Stimulated activated memory B cell treated with anti-CD40 and anti-IgM and Interleukin-4, amounts not matched to agents 10 μg/mL and 1 μg/mL and 100 μg/mL, for 72 hours (primary cell): ENCODE data around the gene SCP2.
"Not testable (repeated sequence)": the region's sequence is repeated elsewhere in the genome, so short reads cannot be mapped to it uniquely, and the experiment has no call there.

ENCODE experiments used
- ATAC-seq: fragments of 150-1000 bp; cut with Tn5 transposase; 2 replicates; pipeline ENCODE4 v1.10.0; 2021
- H3K27ac Mint-ChIP-seq: one replicate; pipeline ENCODE4 v1.8.0; 2022; ENCODE audit warnings: mild to moderate bottlenecking, mixed read lengths
- H3K27me3 Mint-ChIP-seq: one replicate; pipeline ENCODE4 v1.8.0; 2022; ENCODE audit warnings: mixed read lengths
- H3K36me3 Mint-ChIP-seq: one replicate; pipeline ENCODE4 v1.8.0; 2022; ENCODE audit warnings: mixed read lengths
- H3K4me1 Mint-ChIP-seq: one replicate; pipeline ENCODE4 v1.8.0; 2022; ENCODE audit warnings: mixed read lengths
- H3K4me3 Mint-ChIP-seq: one replicate; pipeline ENCODE4 v1.8.0; 2022; ENCODE audit warnings: mild to moderate bottlenecking, moderate library complexity, mixed read lengths
- H3K9me3 Mint-ChIP-seq: one replicate; pipeline ENCODE4 v1.8.0; 2022; ENCODE audit warnings: mixed read lengths

Gene SCP2

DNA sequence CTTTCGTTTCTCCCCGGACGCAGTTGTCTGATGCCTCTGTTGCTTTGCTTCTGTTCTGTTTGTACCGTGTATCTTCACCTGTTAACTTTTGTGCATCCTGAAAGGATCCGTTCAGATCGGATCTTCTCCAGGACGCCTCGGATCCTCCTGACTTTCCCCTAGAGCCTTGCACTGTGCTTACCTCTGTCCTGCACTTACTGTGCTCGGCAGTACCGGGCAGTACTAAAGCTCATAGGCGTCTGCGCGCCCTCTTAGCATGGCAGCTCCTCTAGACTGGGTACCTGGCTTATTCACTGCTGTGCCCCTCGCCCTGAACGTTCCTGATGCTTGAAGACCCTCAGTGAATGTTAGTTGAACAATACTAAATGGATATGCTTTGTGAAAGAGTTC is 934 bp downstream of the SCP2 start:
- Mint-ChIP-seq H3K4me1 (peaks cover 11% of the 10 kb centered on the region), H3K27ac (peak overlapping the region; percentile 68), H3K4me3 (peak overlapping the region; percentile 79), H3K27me3 (no peaks in the 10 kb centered on the region), H3K36me3 (no peaks in the 10 kb centered on the region), H3K9me3 (no peaks in the 10 kb centered on the region)
- ATAC-seq, result no peak

DNA sequence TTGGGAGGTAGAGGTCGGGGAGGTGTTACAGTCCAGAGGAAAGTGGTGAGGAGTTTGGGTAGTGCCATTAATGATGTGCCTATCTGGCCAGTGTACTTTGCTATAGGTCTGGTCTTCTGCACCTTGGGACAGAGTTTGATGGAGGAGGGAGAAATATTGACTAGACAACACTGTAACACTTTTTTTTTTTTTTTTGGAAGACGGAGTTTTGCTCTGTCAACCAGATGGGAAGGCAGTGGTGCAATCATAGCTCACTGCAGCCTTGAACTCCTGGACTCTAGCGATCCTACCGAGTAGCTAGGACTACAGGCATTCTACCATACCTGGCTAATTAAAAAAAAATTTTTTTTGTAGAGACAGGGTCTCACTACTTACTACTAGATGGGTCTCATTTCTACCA is 1.9 kb downstream of the SCP2 start:
- no peaks in the 10 kb centered on the region for H3K27me3 Mint-ChIP-seq
- no peaks in the 10 kb centered on the region for H3K9me3 Mint-ChIP-seq
- H3K27ac Mint-ChIP-seq, result no peak overlapping the region
- no peak for ATAC-seq
- H3K36me3 Mint-ChIP-seq, result no peaks in the 10 kb centered on the region
- H3K4me1 Mint-ChIP-seq, result peaks cover 11% of the 10 kb centered on the region
- H3K4me3 Mint-ChIP-seq, result no peak overlapping the region

DNA sequence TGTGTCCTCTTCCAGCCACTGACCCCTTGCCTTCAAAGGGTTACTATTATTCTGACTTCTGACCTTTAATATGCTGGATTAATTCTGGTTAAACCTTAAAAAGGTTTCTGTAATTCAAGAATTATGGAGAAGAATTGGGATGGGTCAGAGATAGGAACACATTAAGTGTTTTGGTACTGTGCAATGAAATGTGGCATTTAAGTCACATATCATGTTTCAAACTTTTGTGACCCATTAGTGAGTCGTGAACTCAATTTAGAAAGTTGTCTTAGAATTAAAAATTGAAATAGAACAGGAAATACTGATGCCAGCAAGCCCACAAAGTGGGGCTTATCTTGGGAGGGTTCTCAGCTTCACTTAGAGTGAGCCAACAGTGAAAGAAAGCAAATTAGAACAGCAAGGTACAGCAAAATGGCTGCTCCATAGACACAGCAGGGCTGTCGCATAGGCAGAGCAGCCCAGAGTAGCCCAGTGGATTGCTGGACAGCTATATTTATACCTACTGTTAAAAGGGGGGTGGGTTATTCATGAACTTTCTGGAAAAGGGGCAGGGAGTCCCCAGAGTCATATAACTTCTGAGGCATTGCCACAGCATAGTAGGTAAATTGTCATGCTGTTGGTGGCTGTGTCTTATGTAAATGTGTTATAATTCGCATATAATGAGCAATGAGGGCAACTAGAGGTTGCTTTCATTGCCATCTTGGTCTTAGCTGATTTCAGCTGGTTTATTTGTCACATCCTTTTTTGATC is 10.5 kb downstream of the SCP2 start:
- Mint-ChIP-seq H3K9me3 (no peaks in the 10 kb centered on the region), H3K27ac (no peak overlapping the region), H3K4me3 (no peak overlapping the region), H3K4me1 (peaks cover 6% of the 10 kb centered on the region), H3K36me3 (no peaks in the 10 kb centered on the region), H3K27me3 (no peaks in the 10 kb centered on the region)
- ATAC-seq, result no peak

DNA sequence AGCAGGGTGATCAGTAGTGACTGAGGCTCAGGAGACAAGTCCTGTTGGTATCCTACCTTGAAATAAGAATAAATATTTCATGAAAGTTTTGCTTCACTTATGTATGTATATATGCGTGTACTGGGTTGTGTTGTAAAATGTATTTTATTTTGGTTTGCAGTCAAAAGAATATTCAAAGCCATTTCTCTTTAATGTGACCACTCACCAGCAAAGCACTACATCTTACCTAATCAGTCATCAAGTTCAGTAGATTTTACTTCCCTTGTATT is 11.0 kb downstream of the SCP2 start:
- Mint-ChIP-seq H3K9me3 (no peaks in the 10 kb centered on the region), H3K27ac (no peak overlapping the region), H3K4me1 (peaks cover 6% of the 10 kb centered on the region), H3K27me3 (no peaks in the 10 kb centered on the region), H3K4me3 (no peak overlapping the region), H3K36me3 (no peaks in the 10 kb centered on the region)
- ATAC-seq, result no peak

DNA sequence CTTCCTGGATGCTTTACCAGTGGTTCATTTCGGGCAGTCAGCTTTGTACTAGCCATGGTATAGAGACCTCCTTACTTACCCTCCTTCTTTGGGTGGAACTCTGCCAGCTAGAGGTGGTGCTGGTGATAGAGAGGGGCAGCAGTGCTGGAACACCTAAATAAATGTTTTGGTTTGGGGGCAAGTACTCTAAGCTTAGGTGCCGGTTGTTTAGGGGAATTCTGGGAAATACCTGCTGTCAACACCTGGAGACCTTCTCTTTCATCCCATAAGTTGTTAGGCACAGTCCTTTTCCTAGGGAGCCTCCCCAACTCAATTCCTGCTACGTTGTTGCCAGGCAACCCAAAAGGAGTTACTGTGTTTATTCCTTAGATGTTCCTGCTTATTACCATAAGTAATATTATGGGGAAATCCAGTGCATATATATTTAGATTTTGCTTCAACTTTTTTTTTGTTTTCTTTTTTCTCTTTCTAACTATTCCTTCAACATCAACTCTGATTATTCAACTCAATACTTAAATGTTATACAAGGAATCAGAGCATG is 16.9 kb downstream of the SCP2 start:
- ATAC-seq, result no peak
- Mint-ChIP-seq H3K36me3 (no peaks in the 10 kb centered on the region), H3K4me3 (no peak overlapping the region), H3K9me3 (no peaks in the 10 kb centered on the region), H3K27me3 (no peaks in the 10 kb centered on the region), H3K4me1 (no peaks in the 10 kb centered on the region), H3K27ac (no peak overlapping the region)

DNA sequence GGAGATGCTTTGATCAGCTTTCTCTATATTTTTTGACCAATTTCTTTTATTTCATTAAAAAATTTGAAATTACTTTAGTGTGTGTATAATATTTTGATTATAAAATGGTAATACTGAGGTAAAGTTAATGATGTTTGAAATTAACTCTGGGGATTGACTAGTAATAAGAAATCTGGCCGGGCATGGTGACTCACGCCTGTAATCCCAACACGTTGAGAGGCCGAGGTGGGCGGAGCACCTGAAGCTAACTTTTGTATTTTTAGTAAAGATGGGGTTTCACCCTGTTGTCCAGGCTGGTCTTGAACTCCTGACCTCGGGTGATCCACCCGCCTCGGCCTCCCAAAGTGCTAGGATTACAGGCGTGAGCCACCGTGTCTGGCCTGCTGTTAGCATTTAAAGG is 17.5 kb downstream of the SCP2 start:
- no peaks in the 10 kb centered on the region for H3K27me3 Mint-ChIP-seq
- H3K36me3 Mint-ChIP-seq, result peaks cover 5% of the 10 kb centered on the region
- H3K9me3 Mint-ChIP-seq, result peaks cover 2% of the 10 kb centered on the region
- no peak overlapping the region for H3K27ac Mint-ChIP-seq
- no peak for ATAC-seq
- H3K4me3 Mint-ChIP-seq, result no peak overlapping the region
- H3K4me1 Mint-ChIP-seq, result no peaks in the 10 kb centered on the region

DNA sequence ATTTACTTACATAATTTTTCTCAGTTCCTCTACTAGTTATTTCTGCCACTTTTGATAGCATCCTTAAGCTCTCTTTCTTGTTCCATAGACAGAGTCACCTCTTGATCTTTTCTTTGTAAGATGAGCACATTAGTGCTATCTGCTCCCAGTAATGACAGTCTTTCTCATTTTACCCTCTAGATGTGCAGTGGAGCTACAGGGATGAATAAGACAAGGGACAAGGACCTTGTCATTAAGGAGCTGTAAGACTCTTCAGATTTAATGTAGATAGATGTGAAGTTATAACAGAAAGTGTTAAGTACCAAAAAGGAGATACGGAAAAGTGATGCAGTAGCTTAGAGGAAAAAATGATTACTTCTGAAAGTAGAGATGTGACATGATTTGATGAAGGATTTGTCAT is 20.4 kb downstream of the SCP2 start:
- H3K36me3 Mint-ChIP-seq, result peaks cover 7% of the 10 kb centered on the region
- H3K27me3 Mint-ChIP-seq, result no peaks in the 10 kb centered on the region
- H3K4me3 Mint-ChIP-seq, result no peak overlapping the region
- no peak overlapping the region for H3K27ac Mint-ChIP-seq
- peaks cover 2% of the 10 kb centered on the region for H3K9me3 Mint-ChIP-seq
- ATAC-seq, result no peak
- H3K4me1 Mint-ChIP-seq, result no peaks in the 10 kb centered on the region

DNA sequence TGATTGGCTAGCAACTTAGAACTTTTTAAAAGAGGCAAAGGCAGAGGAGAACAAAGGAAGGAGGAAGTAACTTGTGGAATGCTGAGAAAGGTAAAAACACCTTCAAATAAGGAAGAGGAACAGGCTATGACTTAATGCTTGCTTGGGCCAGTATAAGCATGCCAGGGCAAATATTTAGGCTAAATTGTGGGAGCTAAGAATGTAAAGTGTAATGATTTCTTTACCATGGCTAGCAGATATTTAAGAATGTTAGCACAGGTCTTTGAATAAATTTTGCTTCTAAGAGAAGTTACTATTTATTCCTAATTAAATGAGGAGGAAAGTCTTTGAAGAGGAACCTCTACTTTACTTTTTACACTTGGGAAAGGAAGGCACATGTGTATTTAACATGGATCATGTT is 22.5 kb downstream of the SCP2 start:
- H3K27me3 Mint-ChIP-seq, H3K36me3 Mint-ChIP-seq, ATAC-seq, H3K4me3 Mint-ChIP-seq, H3K4me1 Mint-ChIP-seq, H3K9me3 Mint-ChIP-seq, H3K27ac Mint-ChIP-seq: not testable (repeated sequence)

DNA sequence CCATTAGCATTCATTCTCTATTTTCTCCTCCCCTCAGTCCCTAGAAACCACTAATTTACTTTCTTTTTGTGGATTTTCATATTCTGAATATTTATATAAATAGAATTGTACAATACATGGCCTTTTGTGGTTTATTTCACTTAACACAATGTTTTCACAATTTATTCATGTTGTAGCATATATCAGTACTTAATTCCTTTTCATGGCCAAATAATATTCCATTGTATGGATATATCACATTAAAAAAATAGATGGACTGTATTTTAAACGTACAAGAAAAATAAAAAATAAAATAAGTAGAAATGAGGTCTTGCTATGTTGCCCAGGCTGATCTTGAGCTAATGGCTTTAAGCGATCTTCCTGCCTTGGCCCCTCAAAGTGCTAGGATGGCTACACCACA is 25.0 kb downstream of the SCP2 start:
- Mint-ChIP-seq H3K4me3 (no peak overlapping the region), H3K27ac (no peak overlapping the region), H3K9me3 (peaks cover 2% of the 10 kb centered on the region), H3K36me3 (peaks cover 14% of the 10 kb centered on the region), H3K4me1 (no peaks in the 10 kb centered on the region), H3K27me3 (no peaks in the 10 kb centered on the region)
- no peak for ATAC-seq

DNA sequence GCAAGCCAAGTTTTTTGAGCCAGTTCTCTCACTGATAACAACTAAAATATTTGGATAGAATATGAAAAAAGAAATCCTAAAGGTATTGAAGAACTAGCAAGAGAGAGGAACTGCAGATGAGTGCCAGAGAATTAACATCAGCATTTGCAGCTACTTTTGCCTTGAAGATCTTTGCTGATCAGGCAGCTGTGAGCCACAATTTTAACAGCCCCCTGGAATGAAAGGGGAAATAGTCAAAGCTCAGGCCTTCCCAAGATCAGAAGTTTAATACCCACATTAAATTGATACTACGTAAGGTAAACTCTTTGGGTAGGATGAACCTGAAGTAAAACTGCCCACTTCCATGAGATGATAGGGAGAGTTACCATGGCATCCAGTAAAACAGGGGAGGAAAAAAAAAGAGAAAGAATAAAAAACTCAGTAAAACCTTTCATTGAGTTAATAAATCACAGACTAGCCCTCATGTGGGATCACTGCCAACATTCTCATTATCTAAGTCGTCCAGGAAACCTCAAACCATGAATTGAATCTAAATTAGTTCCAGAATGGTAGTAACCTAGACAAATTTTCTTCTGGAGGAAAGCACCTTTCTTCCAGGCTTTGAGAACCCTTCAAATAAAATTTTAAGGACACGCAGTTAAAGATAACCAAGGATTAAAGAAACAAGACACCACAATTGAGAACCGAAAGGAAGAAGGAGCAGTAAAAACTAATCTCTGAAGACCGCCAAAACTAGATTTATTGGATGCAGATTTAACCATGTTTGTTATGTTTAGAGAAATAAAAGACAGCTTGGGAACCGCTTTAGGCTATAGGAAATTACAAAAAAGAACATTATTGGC is 28.3 kb downstream of the SCP2 start:
- Mint-ChIP-seq H3K27ac (no peak overlapping the region), H3K27me3 (no peaks in the 10 kb centered on the region), H3K9me3 (no peaks in the 10 kb centered on the region), H3K36me3 (peaks cover 17% of the 10 kb centered on the region), H3K4me1 (no peaks in the 10 kb centered on the region), H3K4me3 (no peak overlapping the region)
- no peak for ATAC-seq

DNA sequence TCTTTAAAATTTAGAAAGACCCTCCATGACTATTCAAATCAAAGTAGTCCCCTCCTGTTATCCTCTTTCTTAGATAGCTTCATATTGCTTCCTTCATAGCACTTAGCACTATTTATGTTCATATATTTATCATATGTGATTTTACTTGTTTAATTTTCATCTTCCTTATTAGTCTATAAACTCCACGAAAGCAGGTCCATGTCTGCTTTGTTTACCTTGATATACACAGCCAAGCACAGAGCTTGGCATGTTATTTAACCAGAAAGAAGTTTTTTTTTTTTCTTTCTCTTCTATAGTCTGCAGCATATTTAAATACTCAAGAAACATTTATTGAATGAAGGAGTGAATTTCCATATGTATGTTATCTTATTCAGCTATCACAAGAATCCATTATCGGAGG is 36.0 kb downstream of the SCP2 start:
- no peaks in the 10 kb centered on the region for H3K27me3 Mint-ChIP-seq
- H3K4me1 Mint-ChIP-seq, result no peaks in the 10 kb centered on the region
- H3K4me3 Mint-ChIP-seq, result no peak overlapping the region
- H3K9me3 Mint-ChIP-seq, result no peaks in the 10 kb centered on the region
- H3K27ac Mint-ChIP-seq, result no peak overlapping the region
- peaks cover 22% of the 10 kb centered on the region for H3K36me3 Mint-ChIP-seq
- no peak for ATAC-seq

DNA sequence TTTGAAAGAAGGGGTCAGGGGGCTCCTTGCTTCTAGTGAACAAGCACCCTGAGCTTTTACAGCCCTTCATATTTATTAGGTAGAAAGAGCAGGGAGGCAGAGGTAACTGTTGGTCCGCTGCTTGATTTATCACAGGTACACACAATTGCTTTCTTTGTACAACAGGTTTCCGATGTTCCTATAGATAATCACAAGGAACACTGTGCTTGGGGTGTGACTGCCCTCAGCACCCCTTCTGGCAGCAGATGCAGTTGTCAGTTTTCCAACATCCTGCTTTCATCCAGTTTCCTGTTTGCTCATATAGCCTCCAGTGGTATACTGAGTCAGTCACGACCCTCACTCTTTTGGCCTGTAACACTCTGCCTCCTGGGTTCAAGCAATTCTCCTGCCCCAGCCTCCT is 40.6 kb downstream of the SCP2 start:
- Mint-ChIP-seq H3K36me3 (peaks cover 8% of the 10 kb centered on the region), H3K27ac (no peak overlapping the region), H3K4me1 (no peaks in the 10 kb centered on the region), H3K27me3 (no peaks in the 10 kb centered on the region), H3K4me3 (no peak overlapping the region), H3K9me3 (no peaks in the 10 kb centered on the region)
- no peak for ATAC-seq

DNA sequence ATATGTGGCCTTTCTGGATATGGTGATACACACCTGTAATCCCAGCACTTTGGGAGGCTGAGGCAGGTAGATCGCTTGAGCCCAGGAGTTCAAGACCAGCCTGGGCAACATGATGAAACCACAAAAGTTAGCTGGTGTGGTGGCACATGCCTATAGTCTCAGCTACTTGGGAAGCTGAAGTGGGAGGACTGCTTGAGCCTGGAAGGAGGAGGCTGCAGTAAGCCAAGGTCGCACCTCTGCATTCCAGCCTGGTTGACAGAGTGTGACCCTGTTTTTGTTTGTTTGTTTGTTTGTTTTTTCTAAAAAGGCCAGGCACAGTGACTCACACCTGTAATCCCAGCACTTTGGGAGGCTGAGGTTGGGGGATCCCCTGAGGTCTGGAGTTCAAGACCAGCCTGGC is 42.2 kb downstream of the SCP2 start:
- H3K27me3 Mint-ChIP-seq, H3K36me3 Mint-ChIP-seq: not testable (repeated sequence)

DNA sequence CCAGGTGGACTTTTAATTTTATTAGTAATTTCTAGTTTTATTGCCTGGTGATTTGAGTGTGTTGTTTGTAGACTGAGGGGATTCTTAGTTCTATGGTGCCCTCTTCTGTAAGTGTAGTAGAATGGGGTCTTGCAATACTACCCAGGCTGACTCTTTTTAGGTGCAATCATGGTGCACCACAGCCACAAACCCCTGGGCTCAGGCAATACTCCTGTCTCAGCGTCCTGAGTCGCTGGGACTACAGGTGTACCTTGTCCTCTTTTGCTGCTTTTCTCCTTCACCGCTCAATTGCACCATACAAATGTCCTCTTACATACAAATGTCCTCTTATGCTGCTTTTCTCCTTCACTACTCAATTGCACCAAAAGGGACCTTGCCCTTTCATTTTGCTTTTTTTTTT is 43.1 kb downstream of the SCP2 start:
- Mint-ChIP-seq H3K9me3 (no peaks in the 10 kb centered on the region), H3K27me3 (no peaks in the 10 kb centered on the region), H3K36me3 (peaks cover 6% of the 10 kb centered on the region), H3K4me1 (no peaks in the 10 kb centered on the region), H3K27ac (no peak overlapping the region), H3K4me3 (no peak overlapping the region)
- ATAC-seq, result no peak

More for the DNA sequence above, 42.2 kb downstream of the SCP2 start:
- not testable (repeated sequence) for H3K4me3 Mint-ChIP-seq, ATAC-seq, H3K4me1 Mint-ChIP-seq, H3K9me3 Mint-ChIP-seq, H3K27ac Mint-ChIP-seq

DNA sequence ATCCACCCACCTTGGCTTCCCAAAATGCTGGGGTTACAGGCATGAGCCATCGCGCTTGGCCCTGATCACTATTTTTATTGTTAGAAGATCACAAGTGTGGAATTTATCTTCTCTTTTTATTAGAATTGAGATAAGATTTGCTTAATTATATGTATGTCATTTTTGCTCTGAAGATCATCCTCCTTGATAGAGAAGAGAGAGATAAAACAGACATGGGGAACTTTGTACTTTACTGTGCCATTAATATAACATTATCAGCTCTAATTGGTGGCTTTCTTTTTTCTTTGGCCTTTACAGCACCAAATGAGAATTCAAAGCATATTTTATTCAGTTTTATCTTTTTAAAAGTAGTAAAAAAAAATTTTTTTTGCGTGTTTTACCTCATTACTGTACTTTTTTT is 46.8 kb downstream of the SCP2 start:
- Mint-ChIP-seq H3K4me3 (no peak overlapping the region), H3K4me1 (no peaks in the 10 kb centered on the region), H3K36me3 (peaks cover 23% of the 10 kb centered on the region), H3K27me3 (no peaks in the 10 kb centered on the region), H3K9me3 (no peaks in the 10 kb centered on the region), H3K27ac (no peak overlapping the region)
- no peak for ATAC-seq
